C4-2B (cell line): Measurements from ENCODE around the gene MRC2.

Source experiments
- ZFX ChIP-seq: fragments of 450-650 bp; IDR thresholded peaks from 2 replicates; pipeline ENCODE4 v1.6.1; 2017
- TF ChIP-seq, protein P1 (sequence below): fragments of 450-650 bp; conservative IDR thresholded peaks from 2 replicates; pipeline ENCODE4 v1.5.1; 2017; ENCODE audit warnings: mild to moderate bottlenecking

DNA sequence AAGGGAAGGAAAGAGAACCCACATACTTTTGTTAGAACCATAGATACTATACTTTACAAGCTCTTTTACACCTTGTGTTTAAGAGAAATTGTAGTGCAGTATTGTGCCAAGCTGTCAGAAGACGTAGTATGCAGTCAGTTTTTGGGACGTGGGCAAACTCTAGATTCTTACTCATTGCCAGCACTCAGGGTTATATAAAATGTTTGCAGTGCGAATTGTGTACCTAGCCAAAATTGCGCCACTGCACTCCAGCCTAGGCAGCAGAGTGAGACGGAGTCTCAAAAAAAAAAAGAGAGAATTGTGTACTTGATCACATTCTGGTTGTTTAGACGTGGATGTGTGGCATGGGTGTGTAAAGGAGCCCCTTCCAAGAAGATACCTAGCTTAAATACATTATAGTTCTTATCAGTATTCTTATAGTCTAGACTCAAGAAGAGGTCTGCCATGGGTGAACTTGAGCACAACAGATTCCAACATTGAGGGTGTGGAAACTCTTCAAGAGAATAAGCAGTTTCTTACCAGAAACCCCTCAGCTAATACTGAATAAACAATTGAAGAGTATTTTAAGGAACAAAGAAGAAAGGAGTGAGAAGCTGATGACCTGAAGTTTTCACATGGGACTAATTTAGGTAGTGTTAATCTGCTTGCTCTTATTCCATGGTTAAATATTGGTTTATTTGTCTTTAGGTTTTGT lies 27.4 kb upstream of the MRC2 start:
- TF ChIP-seq, protein P1, sequence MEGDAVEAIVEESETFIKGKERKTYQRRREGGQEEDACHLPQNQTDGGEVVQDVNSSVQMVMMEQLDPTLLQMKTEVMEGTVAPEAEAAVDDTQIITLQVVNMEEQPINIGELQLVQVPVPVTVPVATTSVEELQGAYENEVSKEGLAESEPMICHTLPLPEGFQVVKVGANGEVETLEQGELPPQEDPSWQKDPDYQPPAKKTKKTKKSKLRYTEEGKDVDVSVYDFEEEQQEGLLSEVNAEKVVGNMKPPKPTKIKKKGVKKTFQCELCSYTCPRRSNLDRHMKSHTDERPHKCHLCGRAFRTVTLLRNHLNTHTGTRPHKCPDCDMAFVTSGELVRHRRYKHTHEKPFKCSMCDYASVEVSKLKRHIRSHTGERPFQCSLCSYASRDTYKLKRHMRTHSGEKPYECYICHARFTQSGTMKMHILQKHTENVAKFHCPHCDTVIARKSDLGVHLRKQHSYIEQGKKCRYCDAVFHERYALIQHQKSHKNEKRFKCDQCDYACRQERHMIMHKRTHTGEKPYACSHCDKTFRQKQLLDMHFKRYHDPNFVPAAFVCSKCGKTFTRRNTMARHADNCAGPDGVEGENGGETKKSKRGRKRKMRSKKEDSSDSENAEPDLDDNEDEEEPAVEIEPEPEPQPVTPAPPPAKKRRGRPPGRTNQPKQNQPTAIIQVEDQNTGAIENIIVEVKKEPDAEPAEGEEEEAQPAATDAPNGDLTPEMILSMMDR: no peak
- no peak for TF ChIP-seq ZFX
